Measurements from ENCODE around the gene MYT1. TPM values are rescaled to one million over a fixed set of nuclear protein-coding genes. Genes with fewer than 3 reads are reported as not detected.
A peak's percentile ranks its signal among the peaks of the same experiment; 100 is the strongest.

Gene MYT1
- total RNA-seq, 4 donors from 2014 or later = 0.34 TPM; not detected in 3

GRCh38 chr20:64239449-64240242, 75.4 kb downstream of the MYT1 start:
- no peaks in the 10 kb centered on the region for H3K9me3 ChIP-seq
- TF ChIP-seq CTCF (IDR thresholded peaks at IDR 0.05) = no peak
- no peak for TF ChIP-seq EP300 (IDR thresholded peaks at IDR 0.05)
- no peak for TF ChIP-seq POLR2A (IDR thresholded peaks at IDR 0.05)
- TF ChIP-seq POLR2AphosphoS5 (IDR thresholded peaks at IDR 0.05) = no peak
- H3K4me3 ChIP-seq = no peak overlapping the region
- H3K4me1 ChIP-seq = no peaks in the 10 kb centered on the region
- no peak overlapping the region for H3K27ac ChIP-seq
- peaks cover 4% of the 10 kb centered on the region for H3K27me3 ChIP-seq
- 91% methylated on average over 17 of the region's 19 CpGs for WGBS
- DNase-seq (ENCODE audit: low spot score in 2 of 2) = peak in 1 of 2 donors; percentile 48
- no peaks in the 10 kb centered on the region for H3K36me3 ChIP-seq

DNA sequence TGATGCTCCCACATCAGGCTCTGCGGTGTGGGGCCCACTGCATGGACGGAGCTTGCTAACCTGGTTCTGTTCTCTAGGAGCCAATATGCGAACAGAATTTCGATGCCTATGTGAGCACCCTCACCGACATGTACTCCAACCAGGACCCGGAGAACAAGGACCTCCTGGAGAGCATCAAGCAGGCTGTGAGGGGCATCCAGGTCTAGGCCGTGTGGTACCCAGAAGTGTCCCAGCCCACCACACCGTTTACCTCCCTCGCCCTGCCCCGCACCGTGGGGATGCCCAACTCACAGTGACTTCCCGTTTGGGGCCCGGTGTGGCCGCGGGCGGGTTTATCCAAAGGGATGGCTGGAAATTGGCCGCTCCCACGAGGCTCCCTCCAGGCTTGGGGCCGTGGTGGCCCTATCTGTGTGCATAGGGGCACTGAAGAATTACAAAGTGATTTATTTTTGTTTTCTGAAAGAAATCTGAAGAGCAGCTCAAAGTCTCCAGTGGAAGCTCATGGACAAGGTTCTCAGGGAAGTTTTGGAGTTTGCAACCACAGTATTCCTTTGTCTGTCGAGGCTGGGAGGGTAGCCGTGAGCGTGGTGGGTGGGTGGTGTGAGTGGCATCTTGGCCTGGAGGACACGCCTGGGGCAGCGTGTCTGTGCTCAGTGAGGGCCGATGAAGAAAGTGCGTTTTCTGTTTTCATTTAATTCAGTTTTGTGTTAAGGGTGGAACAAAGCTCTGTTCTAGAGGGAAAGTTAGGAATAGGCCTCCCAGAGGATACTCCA, 76.2 kb downstream of the MYT1 start:
- 90% methylated on average over 11 of the region's 26 CpGs for WGBS
- Histone ChIP-seq H3K27ac (no peak overlapping the region), H3K9me3 (no peaks in the 10 kb centered on the region), H3K36me3 (no peaks in the 10 kb centered on the region), H3K27me3 (peaks cover 12% of the 10 kb centered on the region), H3K4me1 (no peaks in the 10 kb centered on the region), H3K4me3 (no peak overlapping the region)
- TF ChIP-seq POLR2A (IDR thresholded peaks at IDR 0.05) = no peak
- TF ChIP-seq POLR2AphosphoS5 (IDR thresholded peaks at IDR 0.05) = no peak
- TF ChIP-seq EP300 (IDR thresholded peaks at IDR 0.05) = no peak
- TF ChIP-seq CTCF (IDR thresholded peaks at IDR 0.05) = no peak
- peak in 1 of 2 donors; percentile 41 for DNase-seq (ENCODE audit: low spot score in 2 of 2)

DNA sequence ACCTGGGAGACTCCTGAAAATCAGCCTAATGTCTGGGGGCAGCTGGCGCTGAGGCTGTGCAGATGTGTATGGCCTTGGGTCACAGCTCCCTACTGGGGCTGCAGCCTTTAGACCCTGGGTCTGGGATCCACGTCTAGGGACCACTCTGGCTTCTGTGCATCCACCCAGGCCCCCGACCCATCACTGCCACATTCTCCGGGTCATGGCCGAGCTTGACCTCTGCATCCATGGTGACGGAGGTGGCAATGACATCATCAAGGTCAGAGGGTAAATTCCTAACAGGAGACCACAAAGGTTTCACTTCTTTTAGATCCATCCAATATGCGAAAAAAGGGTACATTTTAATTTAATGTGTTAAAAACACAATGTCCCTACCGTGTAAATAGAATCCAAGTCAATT, 76.8 kb downstream of the MYT1 start:
- H3K27me3 ChIP-seq = peaks cover 18% of the 10 kb centered on the region
- H3K27ac ChIP-seq = no peak overlapping the region
- no peak for TF ChIP-seq CTCF (IDR thresholded peaks at IDR 0.05)
- TF ChIP-seq EP300 (IDR thresholded peaks at IDR 0.05) = no peak
- TF ChIP-seq POLR2AphosphoS5 (IDR thresholded peaks at IDR 0.05) = no peak
- no peaks in the 10 kb centered on the region for H3K9me3 ChIP-seq
- no peaks in the 10 kb centered on the region for H3K36me3 ChIP-seq
- peak in 1 of 2 donors; percentile 47 for DNase-seq (ENCODE audit: low spot score in 2 of 2)
- no peak overlapping the region for H3K4me3 ChIP-seq
- WGBS = 72% methylated on average over 8 of the region's 8 CpGs
- H3K4me1 ChIP-seq = no peaks in the 10 kb centered on the region

GRCh38 chr20:64242003-64242796, 77.9 kb downstream of the MYT1 start:
- no peaks in the 10 kb centered on the region for H3K36me3 ChIP-seq
- H3K4me1 ChIP-seq = no peaks in the 10 kb centered on the region
- no peak overlapping the region for H3K27ac ChIP-seq
- 78% methylated on average over 18 of the region's 19 CpGs for WGBS
- no peaks in the 10 kb centered on the region for H3K9me3 ChIP-seq
- TF ChIP-seq POLR2A (IDR thresholded peaks at IDR 0.05) (no peak), POLR2AphosphoS5 (IDR thresholded peaks at IDR 0.05) (no peak), CTCF (IDR thresholded peaks at IDR 0.05) (no peak), EP300 (IDR thresholded peaks at IDR 0.05) (no peak)
- peak; percentile 17 to 29 for DNase-seq (ENCODE audit: low spot score in 2 of 2)
- peaks cover 27% of the 10 kb centered on the region for H3K27me3 ChIP-seq
- no peak overlapping the region for H3K4me3 ChIP-seq
